Measurements from ENCODE around the gene NEDD8. TPM values are rescaled to one million over a fixed set of nuclear protein-coding genes. Genes with fewer than 3 reads are reported as not detected.

NEDD8 gene
- total RNA-seq, 4 donors from 2014 or later = 106 to 156 (median 122) TPM

DNA sequence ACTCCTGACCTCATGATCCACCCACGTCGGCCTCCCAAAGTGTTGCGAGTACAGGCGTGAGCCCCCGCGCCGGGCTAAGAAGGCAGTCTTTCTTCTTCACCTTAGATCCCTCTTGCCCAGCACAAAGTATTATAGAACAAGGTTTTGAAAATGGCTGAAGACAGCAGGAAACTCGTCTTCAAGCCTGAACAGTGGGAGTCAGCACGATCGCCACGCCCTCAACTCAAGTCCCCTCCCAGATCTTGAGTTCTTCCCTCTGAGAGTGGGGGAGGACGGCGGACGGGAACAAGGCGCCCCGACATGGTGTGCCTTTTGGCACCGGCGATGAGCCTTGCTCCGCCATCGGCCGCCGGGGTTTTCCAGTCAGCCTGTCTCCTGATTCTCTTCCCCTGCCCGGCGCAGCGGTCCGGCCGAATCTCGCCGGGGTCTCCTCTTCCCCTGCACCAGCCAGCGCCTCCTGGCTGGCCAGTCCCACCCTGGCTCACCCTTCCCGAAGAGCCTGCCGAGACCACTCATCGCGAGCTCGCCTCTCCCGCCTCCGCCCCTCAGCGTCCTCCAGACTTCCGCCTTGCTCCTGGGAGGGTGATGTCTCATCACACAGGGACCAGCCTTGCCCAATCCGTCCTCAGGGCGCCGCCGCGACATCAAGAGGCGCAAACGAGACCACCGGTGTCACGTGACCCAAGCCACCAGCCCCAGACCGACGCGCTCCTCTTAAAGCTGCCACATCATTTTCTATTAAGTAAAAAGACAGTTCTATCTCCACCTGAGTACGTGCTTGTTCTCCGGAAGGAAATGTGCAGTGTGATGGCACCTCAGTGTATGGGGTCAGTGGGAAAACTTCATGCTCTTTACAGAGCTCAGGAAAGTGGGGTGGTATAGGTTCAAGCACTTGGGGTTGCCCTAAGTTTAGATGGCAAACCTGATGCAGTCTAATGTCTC is 19.0 kb downstream of the NEDD8 start, which contains the start of gene CHMP4A:
CHMP4A (minus strand) TSS at position 565 of the 942 bp plus-strand sequence; CDS start at position 516, 49 bp downstream.
- TF ChIP-seq CTCF (IDR thresholded peaks at IDR 0.05; ENCODE audit: low read depth) = no peak

GRCh38 chr14:24211311-24211710 is 20.9 kb downstream of the NEDD8 start:
- no peak for TF ChIP-seq CTCF (IDR thresholded peaks at IDR 0.05; ENCODE audit: low read depth)

GRCh38 chr14:24207625-24208024 is 24.5 kb downstream of the NEDD8 start:
- TF ChIP-seq CTCF (IDR thresholded peaks at IDR 0.05; ENCODE audit: low read depth) = no peak

- no peak for TF ChIP-seq CTCF (IDR thresholded peaks at IDR 0.05; ENCODE audit: low read depth)
These were observed 25.0 kb downstream of the NEDD8 start for GRCh38 chr14:24207104-24207551.

DNA sequence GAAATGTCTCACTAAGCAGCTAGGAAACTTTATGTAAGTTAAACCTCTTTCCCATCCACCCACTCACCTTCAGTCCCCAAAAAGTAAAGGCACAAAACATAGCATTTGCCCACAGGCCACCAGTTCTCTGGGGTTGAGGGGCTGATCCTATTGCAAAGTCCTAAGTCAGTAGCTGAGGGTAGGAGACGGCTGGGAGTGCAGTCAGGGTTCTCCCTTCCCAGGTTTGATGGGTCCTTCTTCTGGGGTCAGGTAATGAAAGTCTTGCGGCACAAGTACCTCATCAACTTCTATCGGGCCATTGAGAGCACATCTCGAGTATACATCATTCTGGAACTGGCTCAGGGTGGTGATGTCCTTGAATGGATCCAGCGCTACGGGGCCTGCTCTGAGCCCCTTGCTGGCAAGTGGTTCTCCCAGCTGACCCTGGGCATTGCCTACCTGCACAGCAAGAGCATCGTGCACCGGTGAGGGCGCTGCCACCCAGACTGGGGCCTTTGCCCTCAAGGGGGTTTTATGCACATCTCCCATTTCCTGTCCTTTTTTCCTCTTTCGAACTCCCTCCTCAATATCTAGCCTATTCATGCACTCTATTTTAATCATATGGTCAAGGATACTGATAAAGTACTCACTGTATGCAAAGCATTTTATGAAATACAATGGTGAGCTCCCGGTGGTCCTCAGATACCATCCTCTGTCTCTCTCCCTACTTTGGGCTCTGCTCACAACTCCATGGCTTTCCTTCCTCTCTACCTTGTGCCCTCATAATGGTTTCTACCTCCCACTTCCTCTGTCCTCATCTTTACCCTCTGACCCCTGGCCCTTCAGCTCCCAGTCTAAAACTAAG is 25.7 kb downstream of the NEDD8 start:
- no peak for TF ChIP-seq CTCF (IDR thresholded peaks at IDR 0.05; ENCODE audit: low read depth)

GRCh38 chr14:24204163-24205146 is 27.7 kb downstream of the NEDD8 start:
- TF ChIP-seq CTCF (IDR thresholded peaks at IDR 0.05; ENCODE audit: low read depth) = no peak
